ENCODE measurements around the gene ODF4. TPM values are rescaled to one million over a fixed set of nuclear protein-coding genes. Genes with fewer than 3 reads are reported as not detected.

ODF4 gene
- total and polyA plus RNA-seq, 10 of the 15 experiments (the other 5 are each of a cell fraction or from before 2014, with no cell fraction given) = not detected

DNA sequence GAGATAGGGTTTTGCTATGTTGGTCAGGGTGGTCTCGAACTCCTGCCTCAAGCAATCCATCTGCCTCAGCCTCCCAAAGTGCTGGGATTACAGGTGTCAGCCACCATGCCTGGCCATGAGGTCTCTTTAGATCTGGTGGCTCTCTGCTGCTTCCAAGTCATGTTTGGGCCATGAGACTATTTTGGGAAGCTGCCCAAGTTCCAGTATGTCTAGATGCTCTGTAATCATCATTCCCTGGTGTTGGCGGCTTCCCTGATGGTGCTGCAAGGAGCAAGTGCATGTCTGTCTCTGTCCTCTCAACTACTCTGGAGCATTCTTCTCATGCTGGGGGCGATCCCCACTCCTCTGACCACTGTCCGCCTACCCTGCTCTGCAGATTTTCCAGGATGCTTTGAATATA is 6.4 kb upstream of the ODF4 start:
- TF ChIP-seq, protein P1, sequence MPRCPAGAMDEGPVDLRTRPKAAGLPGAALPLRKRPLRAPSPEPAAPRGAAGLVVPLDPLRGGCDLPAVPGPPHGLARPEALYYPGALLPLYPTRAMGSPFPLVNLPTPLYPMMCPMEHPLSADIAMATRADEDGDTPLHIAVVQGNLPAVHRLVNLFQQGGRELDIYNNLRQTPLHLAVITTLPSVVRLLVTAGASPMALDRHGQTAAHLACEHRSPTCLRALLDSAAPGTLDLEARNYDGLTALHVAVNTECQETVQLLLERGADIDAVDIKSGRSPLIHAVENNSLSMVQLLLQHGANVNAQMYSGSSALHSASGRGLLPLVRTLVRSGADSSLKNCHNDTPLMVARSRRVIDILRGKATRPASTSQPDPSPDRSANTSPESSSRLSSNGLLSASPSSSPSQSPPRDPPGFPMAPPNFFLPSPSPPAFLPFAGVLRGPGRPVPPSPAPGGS (IDR thresholded peaks at IDR 0.05; ENCODE audit: borderline replicate concordance, insufficient read depth, low read depth, low read length, poor library complexity, severe bottlenecking) = no peak
- TF ChIP-seq, protein P2, sequence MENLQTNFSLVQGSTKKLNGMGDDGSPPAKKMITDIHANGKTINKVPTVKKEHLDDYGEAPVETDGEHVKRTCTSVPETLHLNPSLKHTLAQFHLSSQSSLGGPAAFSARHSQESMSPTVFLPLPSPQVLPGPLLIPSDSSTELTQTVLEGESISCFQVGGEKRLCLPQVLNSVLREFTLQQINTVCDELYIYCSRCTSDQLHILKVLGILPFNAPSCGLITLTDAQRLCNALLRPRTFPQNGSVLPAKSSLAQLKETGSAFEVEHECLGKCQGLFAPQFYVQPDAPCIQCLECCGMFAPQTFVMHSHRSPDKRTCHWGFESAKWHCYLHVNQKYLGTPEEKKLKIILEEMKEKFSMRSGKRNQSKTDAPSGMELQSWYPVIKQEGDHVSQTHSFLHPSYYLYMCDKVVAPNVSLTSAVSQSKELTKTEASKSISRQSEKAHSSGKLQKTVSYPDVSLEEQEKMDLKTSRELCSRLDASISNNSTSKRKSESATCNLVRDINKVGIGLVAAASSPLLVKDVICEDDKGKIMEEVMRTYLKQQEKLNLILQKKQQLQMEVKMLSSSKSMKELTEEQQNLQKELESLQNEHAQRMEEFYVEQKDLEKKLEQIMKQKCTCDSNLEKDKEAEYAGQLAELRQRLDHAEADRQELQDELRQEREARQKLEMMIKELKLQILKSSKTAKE (IDR thresholded peaks at IDR 0.05; ENCODE audit: low read depth, poor library complexity, severe bottlenecking) = no peak
- no peak for TF ChIP-seq ZNF384 (IDR thresholded peaks at IDR 0.05; ENCODE audit: borderline replicate concordance, low read depth, low read length)
- TF ChIP-seq FOXM1 (IDR thresholded peaks at IDR 0.05; ENCODE audit: low read depth, low read length) = no peak
- no peak for TF ChIP-seq CBX5 (IDR thresholded peaks at IDR 0.05; ENCODE audit: low read depth)
- no peak for TF ChIP-seq SIN3A (IDR thresholded peaks at IDR 0.05; ENCODE audit: low read depth, low read length)
- TF ChIP-seq NFYB (IDR thresholded peaks at IDR 0.05; ENCODE audit: insufficient read depth, low read depth, low read length) = no peak
- TF ChIP-seq EED (IDR thresholded peaks at IDR 0.05; ENCODE audit: low read depth) = no peak
- no peak for TF ChIP-seq HDGF (IDR thresholded peaks at IDR 0.05)
- TF ChIP-seq MXI1 (IDR thresholded peaks at IDR 0.05; ENCODE audit: low read depth, low read length) = no peak
- no peak for TF ChIP-seq WRNIP1 (IDR thresholded peaks at IDR 0.05; ENCODE audit: borderline replicate concordance, low read depth, low read length)
- TF ChIP-seq KAT2A (conservative IDR thresholded peaks at IDR 0.05; ENCODE audit: control insufficient read depth, low read depth, low read length) = no peak
- 20% methylated on average over 4 of the region's 4 CpGs for WGBS (ENCODE audit: insufficient coverage, insufficient replicate concordance, low lambda C conversion rate, missing lambda C conversion rate)
- H3K36me3 ChIP-seq (ENCODE audit: control insufficient read depth in 2 of 2, insufficient read depth in 2 of 2, low read length in 1 of 2) = no peaks in the 10 kb centered on the region
- FAIRE-seq = no peak
- no TSS peak for BruUV-seq (replicated peaks)
- H3K4me2 ChIP-seq (ENCODE audit: control insufficient read depth, insufficient read depth) = no peak overlapping the region
- no peak overlapping the region for H3K27ac ChIP-seq (ENCODE audit: control insufficient read depth, insufficient read depth)
- no peaks in the 10 kb centered on the region for H3K4me1 ChIP-seq (ENCODE audit: control insufficient read depth, insufficient read depth, low read length)
- no peaks in the 10 kb centered on the region for H3K27me3 ChIP-seq (replicated peaks in 1 of 2; ENCODE audit: control insufficient read depth in 2 of 2, insufficient read depth in 2 of 2, low read length in 1 of 2)
- SMC1A ChIA-PET (ENCODE audit: uncharacterized antibody, unreplicated experiment) = no interaction called here
- in situ Hi-C loops (cut with MboI) = no loop called here
- H4K20me1 ChIP-seq (ENCODE audit: control insufficient read depth, insufficient read depth) = no peaks in the 10 kb centered on the region
- H3K79me2 ChIP-seq (ENCODE audit: control insufficient read depth, insufficient read depth, low read length) = no peaks in the 10 kb centered on the region
- no peaks in the 10 kb centered on the region for H3K9me3 ChIP-seq (replicated peaks; ENCODE audit: control insufficient read depth, insufficient read depth, low read length)
- intact Hi-C loops (cut with micrococcal nuclease; ENCODE audit: unreplicated experiment) = no loop called here
- CTCF ChIA-PET = no interaction called here
- no peak overlapping the region for H2AFZ ChIP-seq (ENCODE audit: control insufficient read depth, low read depth, low read length)
- DNase-seq (ENCODE audit: low read depth, low spot score) = no peak
- no peak overlapping the region for H3K9ac ChIP-seq (ENCODE audit: control insufficient read depth, insufficient read depth, low read length)
- RAD21 ChIA-PET (ENCODE audit: unreplicated experiment) = no interaction called here
- H3K4me3 ChIP-seq = no peak overlapping the region
- POLR2A ChIA-PET = interaction anchor here (0.7 kb wide), 1 partner anchor 414 kb away, joined by 4 read pairs; no protein-coding TSS in a partner anchor
- ATAC-seq = no peak
